HUES64 (cell line): ENCODE results near the gene FOXO6.

Experiments used
- H3K27ac ChIP-seq: 2 replicates; pipeline ENCODE4 v1.7.0; 2013; ENCODE audit warnings: low read depth, low read length, inconsistent platforms
- H3K27me3 ChIP-seq: 2 replicates; pipeline ENCODE4 v1.6.1; 2013; ENCODE audit warnings: mild to moderate bottlenecking, low read length; ENCODE audit not compliant: insufficient read depth
- H3K36me3 ChIP-seq: 2 replicates; pipeline ENCODE4 v1.6.1; 2013; ENCODE audit warnings: mild to moderate bottlenecking, low read length; ENCODE audit not compliant: insufficient read depth
- H3K4me1 ChIP-seq: 2 replicates; pipeline ENCODE4 v1.6.1; 2013; ENCODE audit warnings: mild to moderate bottlenecking, low read length, moderate library complexity; ENCODE audit not compliant: insufficient read depth
- H3K4me3 ChIP-seq: 2 replicates; pipeline ENCODE4 v1.5.1; 2013; ENCODE audit warnings: mild to moderate bottlenecking, low read length, moderate library complexity
- H3K9ac ChIP-seq: 2 replicates; pipeline ENCODE4 v1.6.1; 2013; ENCODE audit warnings: mild to moderate bottlenecking, low read depth, low read length
- H3K9me3 ChIP-seq: 2 replicates; pipeline ENCODE4 v1.6.1; 2013; ENCODE audit warnings: low read depth, low read length; ENCODE audit not compliant: insufficient read depth
- WGBS: fragments of 150-250, 120-280 bp; methylation state at CpG from one replicate; pipeline ENCODE4 v1.1.7; 2013; ENCODE audit warnings: missing lambda C conversion rate; 5-methylcytosine and 5-hydroxymethylcytosine counted together

FOXO6 gene

DNA sequence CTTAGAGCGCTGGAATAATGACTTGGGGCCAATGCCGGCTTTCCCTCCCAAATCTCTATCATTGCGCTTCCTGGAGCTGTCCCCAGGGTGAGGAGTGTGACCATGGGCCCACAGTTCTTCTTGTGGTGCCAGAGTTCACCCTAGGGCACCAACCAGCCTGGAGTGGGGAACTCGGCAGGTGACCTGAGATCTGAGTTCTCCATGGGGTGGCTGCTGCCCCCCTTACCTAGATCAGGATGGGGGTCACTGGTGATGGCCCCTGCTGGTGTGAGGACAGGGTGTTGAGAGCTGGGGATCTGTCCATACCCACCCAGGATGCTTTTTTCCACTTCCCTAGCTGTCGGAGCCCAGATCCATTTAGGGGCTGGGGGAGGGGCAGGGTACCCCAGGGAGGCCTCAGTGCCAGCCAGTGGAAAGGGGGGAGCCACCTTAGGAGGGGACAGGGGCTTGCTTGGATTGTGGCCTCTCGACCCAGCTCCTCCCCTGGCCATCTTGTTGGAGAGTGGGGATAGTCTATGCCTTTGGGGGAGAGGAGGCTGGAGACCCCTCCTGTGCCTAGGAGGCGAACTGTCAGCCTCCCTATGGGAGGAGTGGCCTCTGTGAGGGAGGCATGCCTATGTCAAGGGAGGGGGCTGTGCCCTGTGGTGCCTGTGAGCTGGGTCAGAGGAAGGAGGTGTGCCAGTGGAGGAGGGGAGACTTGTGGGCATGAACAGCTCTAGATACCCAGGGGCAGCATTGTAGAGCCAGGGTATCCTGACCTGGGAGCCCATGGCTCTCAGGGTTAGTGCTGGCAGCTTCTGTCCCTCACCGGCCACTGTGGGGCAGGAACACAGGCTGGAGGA lies 1.7 kb downstream of the FOXO6 start:
- H3K36me3 ChIP-seq: no peaks in the 10 kb centered on the region
- no peak overlapping the region for H3K9ac ChIP-seq
- peaks cover 74% of the 10 kb centered on the region for H3K27me3 ChIP-seq
- peak overlapping the region; percentile 56; the same call in 1 of the 2 replicates for H3K4me3 ChIP-seq
- 52% methylated on average over 8 of the region's 8 CpGs for WGBS
- peaks cover 39% of the 10 kb centered on the region for H3K4me1 ChIP-seq
- H3K27ac ChIP-seq: no peak overlapping the region
- H3K9me3 ChIP-seq: no peaks in the 10 kb centered on the region

DNA sequence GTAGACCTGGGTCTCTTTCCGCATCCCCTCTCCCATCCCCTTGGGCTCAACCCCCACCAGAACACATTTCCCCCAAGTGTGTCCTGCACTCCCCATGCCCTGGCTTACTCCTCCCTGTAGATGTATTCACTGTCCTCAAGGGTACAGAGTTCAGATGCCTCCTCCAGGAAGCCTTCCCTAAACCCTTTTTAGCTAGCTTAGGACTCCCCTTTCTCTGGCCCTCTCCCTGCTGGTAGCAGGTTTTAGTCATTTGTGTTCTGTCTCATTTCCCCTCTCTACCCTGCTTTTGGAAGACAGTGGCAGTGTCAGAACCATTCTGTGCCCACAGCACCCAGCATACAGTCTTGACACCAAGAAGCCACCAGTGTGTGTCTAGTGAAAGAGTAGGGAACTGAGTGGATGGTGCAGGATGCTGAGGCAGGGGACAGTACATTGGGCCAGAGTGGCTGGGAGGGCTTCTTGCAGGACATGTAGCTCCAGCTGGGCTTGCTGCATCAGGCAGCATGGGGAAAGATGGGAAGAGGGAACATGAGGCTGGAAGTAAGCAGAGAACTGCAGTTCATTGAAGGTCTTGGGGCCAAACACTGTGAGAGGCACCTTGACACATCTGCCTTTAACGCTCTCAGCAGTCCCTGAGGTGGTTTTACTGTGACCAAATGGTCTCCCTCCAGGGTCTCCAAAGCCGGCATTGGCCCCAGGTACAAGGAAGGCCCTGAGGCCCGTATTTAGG lies 2.5 kb downstream of the FOXO6 start:
- peaks cover 31% of the 10 kb centered on the region for H3K4me1 ChIP-seq
- no peaks in the 10 kb centered on the region for H3K9me3 ChIP-seq
- 78% methylated on average over 4 of the region's 4 CpGs for WGBS
- H3K9ac ChIP-seq: no peak overlapping the region
- no peaks in the 10 kb centered on the region for H3K36me3 ChIP-seq
- no peak overlapping the region for H3K4me3 ChIP-seq
- peaks cover 74% of the 10 kb centered on the region for H3K27me3 ChIP-seq
- H3K27ac ChIP-seq: no peak overlapping the region

DNA sequence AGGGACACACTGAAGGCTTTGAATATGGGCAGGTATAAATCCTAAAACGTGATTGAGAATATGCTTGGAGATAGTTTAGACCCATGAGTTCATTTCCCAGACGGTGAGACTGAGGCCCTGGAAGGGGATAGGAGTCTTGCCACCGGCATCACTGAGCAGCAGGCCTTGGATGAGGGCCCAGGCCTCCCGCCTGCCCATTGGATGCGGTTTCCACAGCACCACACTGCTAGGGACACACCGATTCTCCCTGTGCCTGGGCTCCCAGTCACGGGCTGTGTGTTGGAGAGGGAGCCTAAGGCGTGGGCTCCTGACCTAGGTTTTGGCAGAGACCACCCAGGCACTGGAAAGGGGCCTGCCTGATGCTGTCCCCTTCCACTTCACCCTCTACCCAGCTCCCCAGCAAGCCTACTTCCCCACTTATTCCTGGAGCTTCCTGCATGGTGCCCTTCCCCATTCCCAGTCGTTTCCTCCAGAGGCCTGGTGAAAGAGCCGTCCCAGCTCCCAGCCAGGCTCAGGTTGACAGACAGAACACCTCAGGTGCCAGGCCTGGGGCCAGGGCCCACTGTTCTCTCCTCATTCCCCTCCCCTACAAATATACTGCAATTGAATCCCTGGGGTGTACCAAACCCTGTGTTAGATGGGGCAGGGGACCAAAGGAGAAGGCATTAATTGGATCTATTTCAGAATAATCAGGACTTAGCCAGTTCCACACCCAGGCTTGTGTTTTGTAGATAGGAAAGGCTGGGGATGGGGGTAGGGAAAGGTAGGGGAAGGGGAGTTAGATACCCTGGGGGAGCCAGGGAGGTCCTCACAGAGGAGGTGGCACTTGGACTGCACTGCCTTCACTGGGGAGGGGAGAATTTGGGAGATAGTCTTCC lies 3.4 kb downstream of the FOXO6 start:
- Histone ChIP-seq H3K27ac (no peak overlapping the region), H3K4me1 (peaks cover 23% of the 10 kb centered on the region), H3K27me3 (peaks cover 74% of the 10 kb centered on the region), H3K36me3 (no peaks in the 10 kb centered on the region), H3K4me3 (no peak overlapping the region), H3K9me3 (no peaks in the 10 kb centered on the region), H3K9ac (no peak overlapping the region)
- WGBS: 72% methylated on average over 10 of the region's 10 CpGs

DNA sequence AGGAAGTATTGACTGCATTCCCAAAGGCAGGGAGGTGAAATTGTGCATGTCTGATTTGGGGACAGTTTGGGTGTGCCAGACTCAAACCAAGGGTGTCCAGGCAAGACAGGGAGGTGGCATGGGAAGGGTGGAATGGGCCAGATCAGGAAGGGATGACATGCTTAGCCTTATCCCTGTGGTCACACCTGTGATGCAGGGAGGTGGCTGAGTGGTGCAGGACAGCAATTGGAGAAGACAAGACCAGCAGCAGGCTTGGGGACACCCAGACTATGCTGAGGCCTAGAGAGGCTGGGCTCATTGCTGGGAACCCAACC lies 4.0 kb downstream of the FOXO6 start:
- no peaks in the 10 kb centered on the region for H3K9me3 ChIP-seq
- H3K27me3 ChIP-seq: peaks cover 70% of the 10 kb centered on the region
- H3K4me1 ChIP-seq: peaks cover 17% of the 10 kb centered on the region
- no peaks in the 10 kb centered on the region for H3K36me3 ChIP-seq
- H3K4me3 ChIP-seq: no peak overlapping the region
- no peak overlapping the region for H3K9ac ChIP-seq
- H3K27ac ChIP-seq: no peak overlapping the region

DNA sequence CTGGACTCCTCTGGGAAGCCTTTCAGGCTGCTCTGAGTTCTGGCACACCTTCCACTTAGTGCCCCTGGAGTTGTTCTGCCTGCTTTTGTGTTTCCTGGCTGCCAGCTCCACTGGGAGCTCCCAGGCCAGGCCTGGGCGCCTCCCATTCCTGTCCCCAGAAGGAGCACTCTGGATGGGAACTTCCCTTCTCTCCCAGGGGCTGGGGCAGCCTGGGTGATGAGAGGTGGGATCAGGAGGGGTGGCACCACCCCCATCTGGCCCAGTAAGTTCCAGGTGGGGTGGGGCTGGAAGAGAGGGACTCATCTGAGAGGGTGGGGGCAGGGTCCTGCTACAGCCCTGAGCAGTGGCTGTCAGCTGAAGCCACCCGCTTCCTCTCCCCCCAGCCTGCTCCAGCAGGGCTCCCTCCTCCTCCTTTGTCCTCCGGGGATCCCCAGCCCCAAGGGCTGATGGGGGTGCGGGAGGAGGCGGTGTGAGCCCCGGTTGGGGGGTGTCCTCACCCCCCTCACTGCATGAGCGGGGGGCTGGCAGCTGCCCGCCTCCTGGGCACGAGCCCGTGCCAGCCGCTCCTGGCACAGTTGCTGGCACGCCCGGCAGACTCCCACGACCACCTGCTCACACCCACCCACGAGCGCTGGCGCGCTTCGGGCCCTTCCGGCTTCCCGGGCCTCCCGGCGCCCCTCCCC lies 4.7 kb downstream of the FOXO6 start:
- H3K4me3 ChIP-seq: peak overlapping the region; percentile 54
- 12% methylated on average over 21 of the region's 23 CpGs for WGBS
- no peak overlapping the region for H3K27ac ChIP-seq
- H3K4me1 ChIP-seq: peaks cover 12% of the 10 kb centered on the region; the same call in 1 of the 2 replicates
- H3K36me3 ChIP-seq: no peaks in the 10 kb centered on the region
- H3K9ac ChIP-seq: no peak overlapping the region
- peaks cover 66% of the 10 kb centered on the region for H3K27me3 ChIP-seq
- no peaks in the 10 kb centered on the region for H3K9me3 ChIP-seq

DNA sequence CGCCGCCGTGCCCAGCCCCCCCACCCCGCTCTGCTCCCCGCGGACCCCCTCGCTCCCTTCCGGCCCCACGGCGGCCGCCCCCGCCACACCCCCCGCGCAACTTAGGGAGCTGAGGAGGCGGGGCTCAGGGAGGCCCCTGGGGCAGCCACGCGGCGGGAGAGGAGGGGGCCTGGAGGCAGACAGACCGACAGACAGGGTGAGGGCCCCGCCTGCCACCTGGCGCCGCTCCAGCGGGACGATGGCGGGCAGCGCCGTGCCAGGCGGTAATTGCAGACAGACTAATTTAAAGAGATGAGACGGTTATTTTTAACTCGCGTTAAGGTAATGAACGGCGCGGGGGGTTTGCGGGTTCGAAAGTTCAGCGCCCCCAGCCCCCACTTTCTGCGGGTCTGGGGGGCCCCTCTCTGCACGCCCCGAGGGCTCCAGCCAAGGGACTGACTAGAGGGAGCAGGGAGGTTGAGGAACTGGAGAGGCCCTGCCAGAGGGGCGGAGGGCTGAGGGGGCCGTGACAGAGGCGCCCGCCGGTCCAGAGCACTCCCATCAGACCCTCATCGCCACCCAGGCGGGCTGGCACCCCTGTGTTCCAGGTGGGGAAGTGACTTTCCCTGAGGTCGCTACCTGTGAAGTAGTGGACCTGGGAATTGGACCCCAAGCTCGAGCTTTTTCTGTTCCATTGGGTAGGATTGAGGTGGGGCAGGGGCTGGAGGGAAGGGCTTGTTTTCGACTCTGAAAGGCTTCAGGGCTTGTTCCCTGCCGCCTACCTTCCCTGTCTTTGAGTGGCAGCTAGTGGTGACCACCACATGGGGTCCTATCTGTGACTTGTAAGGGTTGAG lies 5.4 kb downstream of the FOXO6 start:
- H3K4me3 ChIP-seq: peak overlapping the region; percentile 54
- 4% methylated on average over 48 of the region's 51 CpGs for WGBS
- H3K9ac ChIP-seq: no peak overlapping the region
- H3K27ac ChIP-seq: no peak overlapping the region
- H3K36me3 ChIP-seq: no peaks in the 10 kb centered on the region
- peaks cover 63% of the 10 kb centered on the region for H3K27me3 ChIP-seq
- H3K9me3 ChIP-seq: no peaks in the 10 kb centered on the region
- H3K4me1 ChIP-seq: peaks cover 19% of the 10 kb centered on the region

DNA sequence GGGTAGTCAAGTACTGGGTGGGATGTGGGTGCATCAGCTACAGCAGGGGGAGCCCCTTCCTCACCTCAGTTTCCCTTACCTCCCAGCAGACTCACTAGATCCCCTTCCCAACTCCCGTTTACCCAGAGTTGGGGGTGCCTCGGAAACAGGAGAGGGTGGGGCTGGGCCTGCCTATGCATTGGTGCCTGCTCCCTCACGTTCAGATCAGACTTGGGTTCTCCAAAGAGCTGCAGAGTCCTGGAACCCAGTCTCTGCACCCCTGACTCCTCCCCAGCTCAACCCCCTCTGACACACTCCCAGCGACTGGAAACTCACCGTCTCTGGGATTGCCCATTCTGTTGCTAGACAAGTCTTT lies 6.0 kb downstream of the FOXO6 start:
- H3K9me3 ChIP-seq: no peaks in the 10 kb centered on the region
- H3K27me3 ChIP-seq: peaks cover 57% of the 10 kb centered on the region
- peak overlapping the region; percentile 54 for H3K4me3 ChIP-seq
- no peak overlapping the region for H3K9ac ChIP-seq
- no peak overlapping the region for H3K27ac ChIP-seq
- peaks cover 23% of the 10 kb centered on the region for H3K4me1 ChIP-seq
- WGBS: 54% methylated on average over 5 of the region's 5 CpGs
- no peaks in the 10 kb centered on the region for H3K36me3 ChIP-seq

DNA sequence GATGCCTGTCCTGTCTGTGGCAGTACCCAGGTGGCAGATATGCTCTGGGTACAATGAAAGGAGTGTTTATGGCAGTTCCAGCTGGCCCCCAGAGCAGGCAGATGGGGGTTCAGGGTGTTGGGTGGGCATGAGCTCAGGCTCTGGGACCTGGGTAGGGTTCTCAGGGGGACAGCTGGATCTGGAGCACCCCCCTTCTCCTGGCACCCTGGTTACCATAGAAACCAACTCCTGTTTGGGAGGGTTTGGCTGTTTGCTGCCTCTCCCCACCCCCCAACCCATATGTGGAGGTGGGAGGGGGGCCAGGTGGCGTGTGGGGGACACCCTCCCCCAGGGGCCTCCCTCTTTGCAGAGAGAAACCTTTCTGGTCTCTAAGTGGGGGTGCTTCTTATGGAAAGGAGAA lies 7.1 kb downstream of the FOXO6 start:
- H3K4me3 ChIP-seq: no peak overlapping the region
- WGBS: no CpG with 5 or more reads among the region's 1 CpG
- H3K36me3 ChIP-seq: no peaks in the 10 kb centered on the region
- H3K9ac ChIP-seq: no peak overlapping the region
- H3K9me3 ChIP-seq: no peaks in the 10 kb centered on the region
- H3K4me1 ChIP-seq: peaks cover 23% of the 10 kb centered on the region
- no peak overlapping the region for H3K27ac ChIP-seq
- peaks cover 46% of the 10 kb centered on the region for H3K27me3 ChIP-seq

DNA sequence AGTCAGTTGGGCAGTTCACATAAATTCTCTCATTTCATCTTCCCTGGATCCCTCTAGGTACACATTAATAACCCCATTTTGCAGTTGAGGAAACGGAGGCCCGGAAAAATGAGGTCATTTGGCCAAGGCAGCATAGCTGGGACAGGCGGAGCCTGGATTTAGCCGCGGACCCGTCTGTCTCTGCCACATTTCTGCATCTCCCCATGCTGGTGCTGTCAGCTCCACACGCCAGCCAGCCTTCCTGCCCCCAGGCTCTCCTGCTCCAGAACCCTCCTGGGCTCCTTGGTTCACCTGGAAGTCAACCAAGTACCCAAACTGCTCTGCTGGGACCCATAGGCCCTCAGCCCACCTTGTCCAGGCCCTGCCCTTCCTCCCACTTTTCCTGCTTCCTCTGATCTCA lies 7.6 kb downstream of the FOXO6 start:
- H3K9ac ChIP-seq: no peak overlapping the region
- H3K9me3 ChIP-seq: no peaks in the 10 kb centered on the region
- no peaks in the 10 kb centered on the region for H3K36me3 ChIP-seq
- WGBS: 77% methylated on average over 7 of the region's 7 CpGs
- H3K4me3 ChIP-seq: no peak overlapping the region
- peaks cover 23% of the 10 kb centered on the region for H3K4me1 ChIP-seq
- peaks cover 42% of the 10 kb centered on the region for H3K27me3 ChIP-seq
- no peak overlapping the region for H3K27ac ChIP-seq

DNA sequence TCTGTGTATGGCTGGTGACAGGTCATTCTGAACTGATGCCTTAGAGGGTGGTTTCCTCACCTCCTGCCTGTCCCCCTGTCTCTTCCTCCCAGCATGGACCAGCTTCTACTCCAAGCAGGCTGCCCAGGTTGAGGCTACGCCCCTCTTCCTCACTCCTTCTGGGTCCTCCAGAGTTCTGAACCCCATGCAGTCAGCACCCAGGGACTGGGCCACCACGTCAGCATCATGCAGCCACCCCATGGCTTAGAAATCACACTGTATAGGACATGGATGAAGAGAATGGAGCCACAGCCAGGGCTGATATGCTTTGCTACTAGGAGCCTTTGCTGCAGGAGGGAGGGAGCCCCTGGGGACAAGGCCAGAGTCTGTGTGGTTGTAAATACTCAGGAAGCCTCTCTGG lies 8.3 kb downstream of the FOXO6 start:
- Histone ChIP-seq H3K4me3 (no peak overlapping the region), H3K4me1 (peaks cover 23% of the 10 kb centered on the region), H3K9ac (no peak overlapping the region), H3K27me3 (peaks cover 36% of the 10 kb centered on the region), H3K36me3 (no peaks in the 10 kb centered on the region), H3K27ac (no peak overlapping the region), H3K9me3 (no peaks in the 10 kb centered on the region)
- 88% methylated on average over 2 of the region's 2 CpGs for WGBS
